Astrocyte of the cerebellum (primary cell): ENCODE data around the gene DDI2.

Source experiments
- DNase-seq: peaks from one replicate; pipeline ENCODE4 v3.0.0-alpha.2; 2011; ENCODE audit warnings: low read depth
- H3K4me3 ChIP-seq: 2 replicates; pipeline ENCODE4 v1.5.1; 2011; ENCODE audit warnings: mild to moderate bottlenecking, low read depth, low read length, moderate library complexity
- in situ Hi-C: cut with HindIII; loops from 2 replicates; pipeline ENCODE4 v1.10.0; 2017; ENCODE audit warnings: low sequenced_read_pairs
- TF ChIP-seq, protein P1 (sequence below): IDR thresholded peaks from 2 replicates; pipeline ENCODE4 v1.5.1; 2012; ENCODE audit warnings: low read length, low read depth, moderate library complexity, mild to moderate bottlenecking; ENCODE audit errors: missing control alignments

Gene DDI2

DNA sequence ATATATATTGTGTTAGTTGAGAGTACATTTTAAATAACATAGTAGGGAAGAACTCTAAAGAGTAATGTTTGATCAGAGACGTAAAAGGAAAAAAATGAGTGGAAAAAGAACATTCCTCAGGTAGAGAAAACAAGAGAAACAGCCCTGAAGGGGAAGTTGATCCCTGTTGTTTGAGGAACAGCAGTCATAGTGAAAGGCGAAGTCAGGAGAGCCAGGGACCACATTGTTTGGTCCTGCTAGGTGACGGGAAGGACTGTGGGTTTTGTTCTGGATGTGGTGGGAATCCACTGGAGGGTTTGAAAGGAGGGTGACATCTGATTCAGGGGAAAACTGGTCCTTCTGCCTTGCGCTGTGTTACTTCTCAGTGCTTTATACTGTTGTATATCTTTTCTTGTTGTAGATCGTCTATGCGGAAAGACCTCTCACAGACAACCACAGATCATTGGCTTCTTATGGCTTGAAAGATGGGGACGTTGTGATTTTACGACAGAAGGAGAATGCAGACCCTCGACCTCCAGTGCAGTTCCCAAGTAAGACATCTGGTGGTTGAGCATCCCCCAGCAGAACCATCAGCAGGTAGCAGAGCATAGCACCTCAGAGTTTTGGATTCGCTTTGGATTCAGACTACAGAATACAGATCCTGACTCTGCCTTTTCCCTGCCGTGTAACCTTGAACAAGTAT is 9.2 kb downstream of the DDI2 start:
- H3K4me3 ChIP-seq: no peak overlapping the region
- TF ChIP-seq, protein P1, sequence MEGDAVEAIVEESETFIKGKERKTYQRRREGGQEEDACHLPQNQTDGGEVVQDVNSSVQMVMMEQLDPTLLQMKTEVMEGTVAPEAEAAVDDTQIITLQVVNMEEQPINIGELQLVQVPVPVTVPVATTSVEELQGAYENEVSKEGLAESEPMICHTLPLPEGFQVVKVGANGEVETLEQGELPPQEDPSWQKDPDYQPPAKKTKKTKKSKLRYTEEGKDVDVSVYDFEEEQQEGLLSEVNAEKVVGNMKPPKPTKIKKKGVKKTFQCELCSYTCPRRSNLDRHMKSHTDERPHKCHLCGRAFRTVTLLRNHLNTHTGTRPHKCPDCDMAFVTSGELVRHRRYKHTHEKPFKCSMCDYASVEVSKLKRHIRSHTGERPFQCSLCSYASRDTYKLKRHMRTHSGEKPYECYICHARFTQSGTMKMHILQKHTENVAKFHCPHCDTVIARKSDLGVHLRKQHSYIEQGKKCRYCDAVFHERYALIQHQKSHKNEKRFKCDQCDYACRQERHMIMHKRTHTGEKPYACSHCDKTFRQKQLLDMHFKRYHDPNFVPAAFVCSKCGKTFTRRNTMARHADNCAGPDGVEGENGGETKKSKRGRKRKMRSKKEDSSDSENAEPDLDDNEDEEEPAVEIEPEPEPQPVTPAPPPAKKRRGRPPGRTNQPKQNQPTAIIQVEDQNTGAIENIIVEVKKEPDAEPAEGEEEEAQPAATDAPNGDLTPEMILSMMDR: no peak
- DNase-seq: no peak
- in situ Hi-C loops: no loop called here

DNA sequence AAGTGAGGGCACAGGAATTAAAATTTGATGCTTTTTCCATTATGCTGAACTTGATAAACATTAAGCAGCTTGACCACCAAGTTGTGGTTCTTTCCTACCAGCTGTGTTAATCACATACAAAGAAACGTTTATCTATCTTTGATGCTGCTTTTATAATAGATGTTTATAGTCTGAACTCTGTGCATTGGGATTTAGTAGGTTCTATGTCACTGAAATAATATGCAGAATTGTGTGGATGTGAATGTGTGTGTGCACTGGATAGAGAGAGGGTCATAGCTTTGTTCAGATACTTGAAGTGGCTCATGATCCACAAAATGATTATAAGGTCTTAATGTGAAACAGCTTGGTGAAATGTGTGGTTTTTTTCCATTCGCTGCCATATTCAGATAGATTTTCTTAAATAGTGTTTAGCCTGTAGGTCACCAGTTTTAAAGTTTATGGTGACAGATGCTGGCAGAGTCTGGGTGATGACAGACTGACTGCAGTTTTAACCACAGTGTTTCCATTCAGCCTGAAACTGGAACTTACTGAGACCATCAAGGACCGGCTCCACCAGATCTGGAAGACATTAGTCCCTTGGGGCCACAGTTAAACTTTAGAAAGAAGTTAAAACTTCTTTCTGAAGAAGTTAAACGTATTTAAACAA is 10.2 kb downstream of the DDI2 start:
- TF ChIP-seq, protein P1: no peak
- no peak overlapping the region for H3K4me3 ChIP-seq
- in situ Hi-C loops: no loop called here
- DNase-seq: no peak

DNA sequence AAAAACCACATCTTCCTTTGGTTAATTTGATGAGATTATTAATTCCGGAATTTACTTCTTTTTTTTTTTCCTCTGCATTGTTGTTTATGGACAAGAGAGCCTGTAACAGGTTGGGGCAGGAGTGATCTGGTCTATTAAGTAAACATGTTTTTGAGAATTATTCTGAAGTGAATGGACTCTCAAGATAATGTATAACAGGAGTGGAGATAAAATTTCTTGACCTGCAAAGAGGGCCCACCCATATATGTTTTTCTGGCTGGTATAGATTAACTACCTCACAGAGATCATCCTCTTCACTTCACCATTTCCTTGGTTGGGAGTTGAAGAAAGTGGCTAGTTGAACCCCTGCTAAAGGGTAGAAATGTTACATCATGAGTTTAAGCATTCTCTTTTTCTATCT is 10.7 kb downstream of the DDI2 start:
- DNase-seq: no peak
- TF ChIP-seq, protein P1: no peak
- in situ Hi-C loops: no loop called here
- no peak overlapping the region for H3K4me3 ChIP-seq

DNA sequence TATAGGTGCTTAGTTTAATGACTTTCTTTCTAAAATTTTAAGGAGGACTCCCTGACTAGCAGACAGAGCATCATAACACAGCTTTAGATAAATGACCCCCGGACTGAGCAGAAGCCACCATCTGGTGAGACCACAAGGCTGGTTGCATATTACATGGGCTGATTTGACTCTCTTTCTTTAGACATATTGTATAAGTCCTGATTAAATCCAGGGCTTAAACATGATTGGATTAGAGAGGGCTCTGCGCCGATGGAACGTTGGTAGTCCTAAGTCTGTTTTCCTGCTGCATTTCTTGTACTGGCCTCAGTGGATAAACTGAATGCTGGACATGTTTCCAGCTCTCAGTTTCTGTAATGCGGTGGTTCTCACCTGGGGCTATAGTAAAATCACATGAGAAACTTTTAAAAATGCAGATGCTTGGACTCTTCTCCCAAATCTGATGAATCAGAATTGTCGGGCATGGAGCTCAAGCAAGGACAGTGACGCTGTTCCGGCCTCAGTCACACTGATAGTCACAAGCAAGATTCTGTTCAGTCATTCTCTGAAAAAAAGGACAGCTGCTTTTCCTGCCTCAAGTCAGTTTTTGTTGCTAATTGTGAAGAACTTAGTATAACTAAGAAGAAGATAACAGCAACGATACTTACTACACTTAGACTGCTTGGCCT is 16.6 kb downstream of the DDI2 start:
- DNase-seq: no peak
- TF ChIP-seq, protein P1: no peak
- in situ Hi-C loops: no loop called here
- H3K4me3 ChIP-seq: no peak overlapping the region

DNA sequence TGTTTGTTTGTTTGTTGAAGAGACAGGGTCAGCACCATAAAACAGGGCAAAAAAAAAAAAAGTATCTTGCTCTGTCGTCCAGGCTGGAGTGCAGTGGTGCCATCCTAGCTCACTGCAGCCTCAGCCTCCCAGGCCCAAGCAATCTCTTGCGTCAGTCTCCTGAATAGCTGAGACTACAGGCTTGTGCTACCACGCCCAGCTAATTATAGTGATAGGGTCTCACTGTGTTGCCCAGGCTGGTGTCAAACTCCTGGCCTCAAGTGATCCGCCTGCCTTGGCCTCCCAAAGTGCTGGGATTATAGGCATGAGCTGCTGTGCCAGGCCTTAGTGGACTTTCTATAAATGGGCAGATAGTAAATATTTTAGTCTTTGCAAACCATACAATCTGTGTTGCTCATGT is 19.2 kb downstream of the DDI2 start:
- in situ Hi-C loops: no loop called here
- TF ChIP-seq, protein P1: no peak
- no peak for DNase-seq
- H3K4me3 ChIP-seq: no peak overlapping the region

DNA sequence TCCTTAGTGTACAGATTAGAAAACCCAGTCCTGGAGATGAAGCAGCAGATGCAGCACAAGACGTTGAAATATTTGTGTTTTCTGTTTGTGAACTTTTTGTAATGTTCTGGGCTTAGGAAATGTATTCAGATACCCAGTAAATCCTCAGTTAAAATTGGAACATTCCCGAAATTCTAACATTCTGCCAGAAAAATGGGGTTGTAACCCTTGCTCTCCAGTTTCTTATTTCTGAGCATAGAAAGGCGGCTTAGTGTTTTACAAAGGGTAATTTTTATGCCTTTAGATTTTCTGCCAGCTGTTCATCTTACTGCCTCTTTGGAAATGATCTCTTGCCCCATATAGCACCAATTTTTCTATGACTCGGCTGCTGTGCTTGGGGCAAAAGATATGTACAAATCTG is 20.6 kb downstream of the DDI2 start:
- in situ Hi-C loops: no loop called here
- no peak for DNase-seq
- no peak overlapping the region for H3K4me3 ChIP-seq
- TF ChIP-seq, protein P1: no peak
